Aorta (tissue), 5 donors: ENCODE results near the gene SEC23IP. TPM values are rescaled to one million over a fixed set of nuclear protein-coding genes. Genes with fewer than 3 reads are reported as not detected.

Experiments used
- ATAC-seq: fragments of 200-7000 bp; cut with Tn5 transposase; one replicate; pipeline ENCODE4 v1.9.1; 2022; ENCODE audit warnings: moderate library complexity; ENCODE audit not compliant: low FRiP score
- DNase-seq, 2 donors: peaks; one replicate each; pipeline ENCODE4 v3.0.0-alpha.2; 2020
- H3K27ac ChIP-seq, 2 donors: one replicate each; pipeline ENCODE4 v1.5.1; 2013; ENCODE audit warnings: low read length in 2 of 2, mild to moderate bottlenecking in 2 of 2, moderate library complexity in 2 of 2, control low read depth in 1 of 2, inconsistent platforms in 1 of 2, low read depth in 1 of 2
- H3K27me3 ChIP-seq, 2 donors: one replicate each; pipeline ENCODE4 v1.6.1; 2013; ENCODE audit warnings: control low read depth in 1 of 2, low read length in 1 of 2, mild to moderate bottlenecking in 1 of 2, moderate library complexity in 1 of 2; ENCODE audit not compliant: insufficient read depth in 2 of 2, control insufficient read depth in 1 of 2
- H3K36me3 ChIP-seq, 2 donors: one replicate each; pipeline ENCODE4 v1.6.1; 2013; ENCODE audit warnings: control low read depth in 1 of 2, low read length in 1 of 2, mild to moderate bottlenecking in 1 of 2; ENCODE audit not compliant: insufficient read depth in 2 of 2, control insufficient read depth in 1 of 2
- H3K4me1 ChIP-seq, 2 donors: one replicate each; pipeline ENCODE4 v1.6.1; 2013; ENCODE audit warnings: low read length in 2 of 2, control low read depth in 1 of 2, mild to moderate bottlenecking in 1 of 2, moderate library complexity in 1 of 2; ENCODE audit not compliant: insufficient read depth in 2 of 2, control insufficient read depth in 1 of 2
- H3K4me3 ChIP-seq, 2 donors: one replicate each; pipeline ENCODE4 v1.5.1; 2013; ENCODE audit warnings: low read length in 2 of 2, control low read depth in 1 of 2, mild to moderate bottlenecking in 1 of 2
- H3K9me3 ChIP-seq: one replicate; pipeline ENCODE4 v1.6.1; 2013; ENCODE audit warnings: mild to moderate bottlenecking, low read length; ENCODE audit not compliant: control insufficient read depth
- WGBS, 2 donors: extraction: QIAGEN DNeasy Blood & Tissue Kit; methylation state at CpG; one replicate each; pipeline ENCODE4 v1.1.7; 2013; 5-methylcytosine and 5-hydroxymethylcytosine counted together
- intact Hi-C, 2 donors: fragments of 100-400 bp; cut with DNase I; formaldehyde crosslinking; loops; one replicate each; pipeline versions ENCODE4 v1.14.2 to v1.15.0; 2022
- long read RNA-seq, 2 donors: library from polyadenylated mRNA; unstranded; transcript quantifications; one replicate each; pipeline ENCODE4 v2.0.0, GENCODE V29; 2020 to 2021
- polyA plus RNA-seq, 2 donors: library from polyadenylated mRNA; stranded (reverse); fragments of 200-250 nt; gene quantifications; one replicate each; pipeline ENCODE4 v1.2.3, GENCODE V29; 2013
- total RNA-seq, 2 donors: library from RNA; stranded (reverse); fragmentation: NEBNext Ultra II Directional; extraction: Animal tissue kit (Norgen Biotek cat#: 25700); gene quantifications; one replicate each; pipeline ENCODE4 v1.2.1, GENCODE V29; 2021
- donor health status: healthy with polysubstance abuse.
- donor health status: Bipolar disorder and iron deficiency.
- donor health status: DM: no; HTN: no; CAD: no.
- donor health status: DM: no; HTN: no; CAD: no.
- donor health status: DM: yes; HTN: yes; CAD: no.

Gene SEC23IP
- 10 to 100 TPM; 48.4 to 52.0 TPM for total RNA-seq
- polyA plus RNA-seq, result 1 to 10 TPM; 7.2 to 9.0 TPM
- long read RNA-seq, donor 1, partial matches to known transcripts, result 14 of 22 reads
- long read RNA-seq, donor 1, other reads (novel, unspliced or antisense), result 8 of 22 reads
- long read RNA-seq, donor 2, full-length matches to known transcripts, result 6 of 15 reads
- long read RNA-seq, donor 2, partial matches to known transcripts, result 5 of 15 reads
- long read RNA-seq, donor 2, other reads (novel, unspliced or antisense), result 4 of 15 reads

DNA sequence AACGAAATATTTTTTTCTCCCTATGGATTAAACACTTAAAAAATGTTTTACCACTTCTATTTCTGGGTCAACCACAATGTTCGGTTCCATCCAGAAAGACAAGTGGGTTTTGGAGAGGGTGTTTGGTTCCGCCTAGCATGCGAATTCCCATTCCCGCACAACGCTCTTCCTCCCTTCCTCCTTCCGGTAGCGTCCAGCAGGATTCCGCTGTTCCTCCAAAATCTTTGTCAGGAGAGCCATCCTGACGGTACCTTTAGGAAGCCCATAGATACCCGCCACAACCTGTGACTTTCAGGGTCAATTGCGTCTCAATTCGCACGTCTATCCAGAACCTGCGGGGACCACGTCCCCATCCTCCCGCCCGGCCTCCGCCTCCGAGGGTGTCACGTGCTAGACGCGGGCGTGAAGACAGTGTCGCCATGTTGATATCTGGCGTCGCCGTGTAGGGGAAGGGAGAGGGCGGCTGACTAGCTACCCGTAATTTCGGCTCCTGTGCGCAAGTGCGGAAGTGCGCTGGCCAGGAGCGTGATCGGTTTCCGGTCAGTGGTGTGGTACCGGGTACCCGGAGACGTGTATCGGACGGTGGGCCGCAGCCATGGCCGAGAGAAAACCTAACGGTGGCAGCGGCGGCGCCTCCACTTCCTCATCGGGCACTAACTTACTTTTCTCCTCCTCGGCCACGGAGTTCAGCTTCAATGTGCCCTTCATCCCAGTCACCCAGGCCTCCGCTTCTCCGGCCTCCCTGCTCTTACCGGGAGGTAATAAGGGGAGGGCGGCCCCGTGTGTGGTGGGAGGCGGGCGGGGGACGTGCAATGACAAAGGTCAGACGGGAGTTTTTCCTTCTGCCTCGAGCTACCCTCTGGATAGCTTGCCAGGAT, at the start of gene SEC23IP:
Gene SEC23IP, plus strand, starts transcription at position 543 of the 878 bp plus-strand sequence. Its CDS starts 53 bp downstream, at position 596.
- H3K4me1 ChIP-seq, result peaks cover 0 to 1% of the 10 kb centered on the region in 2 donors
- H3K9me3 ChIP-seq, result no peaks in the 10 kb centered on the region
- intact Hi-C loops, result loop anchor here in 1 of 2 donors (1.0 kb wide), 1 partner anchor 19 kb away; no protein-coding TSS in a partner anchor
- 1% methylated on average over 59 to 61 of the region's 61 CpGs for WGBS, 2 donors
- H3K27ac ChIP-seq, result peak within 1 kb of the TSS in 1 of 2 donors; percentile 60
- peak; percentile 100 for ATAC-seq
- no peaks in the 10 kb centered on the region for H3K36me3 ChIP-seq
- no peaks in the 10 kb centered on the region for H3K27me3 ChIP-seq
- H3K4me3 ChIP-seq, result peak within 1 kb of the TSS; percentile 58 to 82
- DNase-seq, result peak; percentile 99

DNA sequence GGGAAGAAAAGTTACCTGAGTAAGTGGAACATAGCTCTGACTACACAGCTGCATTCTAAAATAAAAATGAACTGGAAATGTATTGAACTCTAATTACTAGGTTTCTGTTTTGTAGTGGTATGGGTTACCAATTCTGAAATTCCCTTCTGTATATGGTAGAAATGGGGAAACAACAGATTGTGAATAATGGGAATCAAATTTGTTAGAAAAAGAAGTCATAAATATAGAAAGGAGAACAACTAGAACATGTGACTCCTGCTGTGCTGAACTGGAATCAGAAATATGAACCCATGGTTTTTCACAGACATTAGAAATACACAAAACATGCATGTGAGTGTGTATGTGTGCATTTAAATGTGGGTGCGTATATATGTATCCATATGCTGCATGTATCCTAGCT, 46.9 kb upstream of the SEC23IP start:
- intact Hi-C loops, result no loop called here
- no peak for DNase-seq
- H3K36me3 ChIP-seq, result peaks cover 7 to 10% of the 10 kb centered on the region in 2 donors

DNA sequence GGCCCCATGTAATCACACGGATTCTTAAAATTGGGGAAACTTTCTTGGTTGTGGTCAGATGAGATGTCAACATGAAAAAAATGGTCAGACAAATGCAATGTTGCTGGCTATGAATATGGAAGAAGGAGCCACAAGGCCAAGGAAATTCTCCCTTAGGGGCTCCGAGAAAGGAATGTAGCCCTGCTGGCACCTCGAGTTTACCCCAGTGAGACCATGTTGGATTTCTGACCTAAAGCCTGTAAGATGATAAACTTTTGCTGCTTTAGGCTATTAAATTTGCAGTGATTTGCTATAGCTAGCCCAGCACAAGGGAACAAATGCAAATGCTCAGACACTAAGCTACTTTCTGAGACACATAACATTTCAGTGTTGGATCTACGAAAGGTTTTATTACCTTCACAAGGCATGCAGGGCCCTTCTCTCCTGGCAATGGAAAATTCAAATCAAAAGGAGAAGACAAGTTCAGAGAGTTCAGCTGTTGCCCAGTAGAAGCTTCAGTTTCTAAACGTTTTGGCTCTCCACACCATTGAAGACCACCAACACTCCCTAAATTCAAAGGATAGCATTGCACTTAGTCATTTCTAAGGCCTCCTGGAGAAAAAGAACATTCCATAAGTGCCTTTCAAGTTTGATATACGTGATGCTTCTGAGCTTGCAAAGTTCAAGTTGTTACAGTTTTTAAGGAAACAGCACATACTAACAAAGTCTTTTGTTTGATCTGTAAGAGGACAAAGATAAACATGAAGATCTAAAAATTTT, 43.3 kb upstream of the SEC23IP start:
- Histone ChIP-seq H3K27ac (no peak overlapping the region), H3K9me3 (no peaks in the 10 kb centered on the region), H3K4me1 (no peaks in the 10 kb centered on the region), H3K36me3 (peaks cover 4 to 6% of the 10 kb centered on the region in 2 donors), H3K4me3 (no peak overlapping the region), H3K27me3 (no peaks in the 10 kb centered on the region)
- intact Hi-C loops, result no loop called here
- ATAC-seq (no peak), DNase-seq (no peak)
- 57 to 63% methylated on average over 6 of the region's 6 CpGs for WGBS, 2 donors

More for the DNA sequence above, 46.9 kb upstream of the SEC23IP start:
- no peak overlapping the region for H3K4me3 ChIP-seq
- ATAC-seq, result no peak
- no peaks in the 10 kb centered on the region for H3K27me3 ChIP-seq
- 91 to 93% methylated on average over 1 of the region's 1 CpG for WGBS, 2 donors
- no peaks in the 10 kb centered on the region for H3K9me3 ChIP-seq
- H3K27ac ChIP-seq, result no peak overlapping the region
- no peaks in the 10 kb centered on the region for H3K4me1 ChIP-seq

DNA sequence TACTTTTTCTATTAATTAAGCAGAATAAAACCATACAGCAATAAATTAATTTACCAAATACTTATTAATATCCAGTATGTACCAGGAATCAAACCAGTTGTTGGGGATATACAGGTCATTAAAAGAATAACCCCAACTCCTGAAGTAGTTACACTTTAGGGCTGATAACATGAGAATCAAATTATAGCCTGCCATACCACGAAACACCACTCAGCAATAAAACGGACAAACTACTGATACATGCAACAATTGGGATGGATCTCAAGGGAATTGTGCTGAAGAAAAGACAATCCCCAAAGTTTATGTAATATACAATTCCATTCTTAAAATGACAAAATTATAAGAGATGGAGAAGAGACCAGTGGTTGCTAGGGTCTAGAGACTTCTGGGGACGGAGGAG, 42.6 kb upstream of the SEC23IP start:
- H3K4me1 ChIP-seq, result no peaks in the 10 kb centered on the region

DNA sequence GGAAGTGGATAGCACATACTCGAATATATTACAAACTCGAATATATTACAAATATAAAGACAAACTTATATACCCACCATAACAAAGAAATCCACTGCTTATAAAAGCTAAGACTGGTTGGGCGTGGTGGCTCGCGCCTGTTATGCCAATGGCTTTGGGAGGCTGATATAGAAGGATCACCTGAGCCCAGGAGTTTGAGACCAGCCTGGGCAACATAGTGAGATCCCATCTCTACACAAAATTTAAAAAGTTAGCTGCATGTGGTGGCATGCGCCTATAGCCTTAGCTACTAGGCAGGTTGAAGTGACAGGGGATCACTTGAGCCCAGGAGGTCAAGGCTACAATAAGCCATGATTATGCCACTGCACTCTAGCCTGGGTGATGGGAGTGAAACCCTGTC, 40.3 kb upstream of the SEC23IP start:
- H3K4me3 ChIP-seq, result no peak overlapping the region
- no peak for DNase-seq
- ATAC-seq, result no peak
- WGBS, 2 donors, result 97 to 98% methylated on average over 6 of the region's 6 CpGs
- H3K4me1 ChIP-seq, result no peaks in the 10 kb centered on the region
- H3K27me3 ChIP-seq, result no peaks in the 10 kb centered on the region
- intact Hi-C loops, result no loop called here
- no peaks in the 10 kb centered on the region for H3K9me3 ChIP-seq
- peaks cover 4 to 6% of the 10 kb centered on the region in 2 donors for H3K36me3 ChIP-seq
- no peak overlapping the region for H3K27ac ChIP-seq

More for the DNA sequence above, 42.6 kb upstream of the SEC23IP start:
- H3K27ac ChIP-seq, result no peak overlapping the region
- WGBS, 2 donors, result 88 to 89% methylated on average over 3 of the region's 3 CpGs
- no peaks in the 10 kb centered on the region for H3K27me3 ChIP-seq
- intact Hi-C loops, result no loop called here
- ATAC-seq (no peak), DNase-seq (no peak)
- H3K36me3 ChIP-seq, result peaks cover 4 to 6% of the 10 kb centered on the region in 2 donors
- no peaks in the 10 kb centered on the region for H3K9me3 ChIP-seq
- no peak overlapping the region for H3K4me3 ChIP-seq

DNA sequence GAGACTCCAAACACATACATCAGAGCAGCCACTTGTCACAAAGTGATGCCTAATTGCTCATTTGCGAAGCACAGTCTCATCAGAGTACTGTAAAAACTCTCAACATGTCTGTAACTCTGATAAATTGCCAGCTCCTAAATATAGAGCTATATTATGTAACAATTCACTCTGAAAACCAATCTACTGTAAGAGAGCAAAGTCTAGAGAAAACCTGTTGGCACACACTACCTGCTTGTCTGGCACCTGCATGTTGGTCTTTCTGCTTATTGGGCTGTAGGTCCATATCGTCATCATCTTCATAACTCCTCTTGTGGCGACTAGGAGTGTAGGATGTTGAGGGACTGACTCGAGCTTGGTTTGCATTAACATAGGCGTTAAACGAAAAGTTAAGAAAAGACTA, 39.7 kb upstream of the SEC23IP start:
- no peaks in the 10 kb centered on the region for H3K9me3 ChIP-seq
- H3K4me1 ChIP-seq, result no peaks in the 10 kb centered on the region
- intact Hi-C loops, result no loop called here
- 89 to 95% methylated on average over 6 of the region's 6 CpGs for WGBS, 2 donors
- H3K4me3 ChIP-seq, result no peak overlapping the region
- peaks cover 4 to 6% of the 10 kb centered on the region in 2 donors for H3K36me3 ChIP-seq
- ATAC-seq, result no peak
- no peak for DNase-seq
- no peaks in the 10 kb centered on the region for H3K27me3 ChIP-seq
- no peak overlapping the region for H3K27ac ChIP-seq

DNA sequence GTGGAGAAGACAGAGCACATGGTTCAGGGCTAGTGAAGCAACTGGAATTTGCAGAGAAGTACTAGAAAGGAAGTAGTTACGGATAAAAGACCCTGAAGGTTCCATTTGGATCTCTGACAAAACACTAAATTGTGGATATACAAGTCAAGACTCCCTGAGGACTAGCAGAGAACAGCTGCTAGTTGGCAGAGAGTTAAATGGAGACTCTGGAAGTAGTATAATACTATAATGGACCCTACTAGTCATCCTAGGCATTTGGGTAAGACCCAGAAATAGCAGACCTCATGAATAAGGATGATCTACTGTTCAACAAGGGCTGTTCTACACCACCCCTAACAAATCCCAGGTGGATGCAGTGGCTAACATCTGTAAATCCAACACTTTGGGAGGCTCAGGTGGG, 39.0 kb upstream of the SEC23IP start:
- Histone ChIP-seq H3K4me1 (no peaks in the 10 kb centered on the region), H3K36me3 (peaks cover 4 to 6% of the 10 kb centered on the region in 2 donors), H3K27me3 (no peaks in the 10 kb centered on the region), H3K27ac (no peak overlapping the region), H3K9me3 (no peaks in the 10 kb centered on the region), H3K4me3 (no peak overlapping the region)
- WGBS, 2 donors, result 81 to 92% methylated on average over 1 of the region's 1 CpG
- no peak for ATAC-seq
- intact Hi-C loops, result no loop called here
- no peak for DNase-seq

DNA sequence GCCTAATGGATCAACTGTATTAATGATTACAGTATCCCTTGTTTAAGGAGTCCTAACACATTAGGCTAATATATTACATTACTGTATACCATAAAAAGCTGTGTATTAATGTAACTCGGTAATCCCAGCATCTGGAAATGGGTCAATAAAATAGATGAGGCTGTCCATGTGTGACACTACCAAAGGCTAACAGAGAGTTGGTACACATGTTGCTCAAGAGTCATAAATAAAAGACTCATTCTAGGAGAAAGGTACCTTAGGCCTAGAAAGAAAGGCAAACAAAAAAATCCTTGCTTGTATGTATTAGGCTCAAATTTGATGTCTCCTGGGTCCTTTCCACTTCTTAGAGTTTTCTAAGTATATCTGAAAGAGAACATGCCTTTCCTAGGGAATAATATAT, 34.5 kb upstream of the SEC23IP start:
- no peaks in the 10 kb centered on the region for H3K27me3 ChIP-seq
- H3K4me1 ChIP-seq, result no peaks in the 10 kb centered on the region
- ATAC-seq, result no peak
- intact Hi-C loops, result loop anchor here (1.0 to 5.0 kb wide), 3 partner anchors 107 to 251 kb away; no protein-coding TSS in a partner anchor
- no peak overlapping the region for H3K4me3 ChIP-seq
- peaks cover 3 to 4% of the 10 kb centered on the region in 2 donors for H3K36me3 ChIP-seq
- DNase-seq, result no peak
- WGBS, 2 donors, result 63 to 70% methylated on average over 1 of the region's 1 CpG
- H3K9me3 ChIP-seq, result no peaks in the 10 kb centered on the region
- no peak overlapping the region for H3K27ac ChIP-seq
